H1 (cell line): ENCODE measurements around the gene CREG2. TPM values are rescaled to one million over a fixed set of nuclear protein-coding genes. Genes with fewer than 3 reads are reported as not detected.

Experiments
- CTCF ChIA-PET: fragments of 300-600 bp; sonication (Branson Sonifier 250); formaldehyde crosslinking; loops from one replicate; lab custom pipeline; 2021; ENCODE audit not compliant: partially characterized antibody; lab: Charles Lee
- POLR2A ChIA-PET: fragments of 300-600 bp; sonication (Branson Sonifier 250); formaldehyde crosslinking; loops from one replicate; lab custom pipeline; 2021; ENCODE audit warnings: inconsistent platforms; ENCODE audit not compliant: partially characterized antibody; lab: Charles Lee
- DNase-seq, 2 experiments: peaks; one replicate each; pipeline versions ENCODE4 v3.0.0 to v3.0.0-alpha.2; 2010 to 2022; ENCODE audit warnings: low spot score in 2 of 2, low read depth in 1 of 2, mixed read lengths in 1 of 2
- FAIRE-seq: peaks from 2 replicates; lab custom pipeline; 2011; peaks lifted over from hg19 to GRCh38; lab: Jason Lieb, UNC
- H2AFZ ChIP-seq: 2 replicates; pipeline ENCODE4 v1.8.1; 2012; ENCODE audit warnings: low read length, inconsistent platforms
- H2AK5ac ChIP-seq: 2 replicates; pipeline ENCODE4 v1.6.1; 2013; ENCODE audit warnings: low read depth, low read length
- H2BK120ac ChIP-seq: replicated peaks from 2 replicates; pipeline ENCODE3; 2013; ENCODE audit warnings: low read depth, low read length, inconsistent platforms
- H2BK12ac ChIP-seq: 2 replicates; pipeline ENCODE4 v1.6.1; 2013; ENCODE audit warnings: low read depth, low read length
- H2BK15ac ChIP-seq: 2 replicates; pipeline ENCODE4 v1.6.1; 2013; ENCODE audit warnings: low read length
- H2BK20ac ChIP-seq: 2 replicates; pipeline ENCODE4 v1.6.1; 2013; ENCODE audit warnings: low read length
- H2BK5ac ChIP-seq: 2 replicates; pipeline ENCODE4 v1.6.1; 2013; ENCODE audit warnings: low read depth, low read length
- H3K14ac ChIP-seq: 2 replicates; pipeline ENCODE4 v1.6.1; 2013; ENCODE audit warnings: inconsistent platforms; ENCODE audit not compliant: insufficient read length
- H3K18ac ChIP-seq: 2 replicates; pipeline ENCODE4 v1.6.1; 2013; ENCODE audit warnings: low read length; ENCODE audit errors: extremely low read depth
- H3K23ac ChIP-seq: 2 replicates; pipeline ENCODE4 v1.6.1; 2013; ENCODE audit warnings: inconsistent platforms; ENCODE audit not compliant: insufficient read length
- H3K23me2 ChIP-seq: 2 replicates; pipeline ENCODE4 v1.6.1; 2013; ENCODE audit warnings: low read depth, low read length
- H3K27ac ChIP-seq: 2 replicates; pipeline ENCODE4 v1.6.1; 2011; ENCODE audit warnings: low read depth, low read length, inconsistent platforms
- H3K27me3 ChIP-seq, 4 experiments: replicated peaks in 1 of 4; 1 replicate in 1 of 4; 2 replicates in 3 of 4; pipeline versions ENCODE4 v1.6.1 to v1.8.1; 2011 to 2013; ENCODE audit warnings: low read length in 3 of 4, mild to moderate bottlenecking in 3 of 4, inconsistent platforms in 2 of 4, mixed read lengths in 2 of 4, moderate library complexity in 1 of 4; ENCODE audit not compliant: control insufficient read depth in 3 of 4, insufficient read depth in 3 of 4; ENCODE audit errors: extremely low read depth in 1 of 4
- H3K36me3 ChIP-seq, 4 experiments: 2 replicates each; pipeline versions ENCODE4 v1.6.1 to v1.8.1; 2011 to 2013; ENCODE audit warnings: mild to moderate bottlenecking in 4 of 4, low read length in 3 of 4, moderate library complexity in 2 of 4, control low read depth in 1 of 4, inconsistent platforms in 1 of 4; ENCODE audit not compliant: insufficient read depth in 4 of 4, control insufficient read depth in 2 of 4
- H3K4ac ChIP-seq: replicated peaks from 2 replicates; pipeline ENCODE3; 2013; ENCODE audit warnings: low read length, low read depth, mixed read lengths, inconsistent platforms; ENCODE audit not compliant: insufficient read length
- H3K4me1 ChIP-seq, 4 experiments: replicated peaks in 1 of 4; 1 replicate in 1 of 4; 2 replicates in 3 of 4; pipeline versions ENCODE4 v1.6.1 to v1.8.1; 2011 to 2013; ENCODE audit warnings: low read length in 3 of 4, inconsistent platforms in 2 of 4, mixed read lengths in 1 of 4; ENCODE audit not compliant: insufficient read depth in 4 of 4, control insufficient read depth in 3 of 4
- H3K4me2 ChIP-seq, 2 experiments: 2 replicates each; pipeline versions ENCODE4 v1.6.1 to v1.8.1; 2011 to 2013; ENCODE audit warnings: low read depth in 2 of 2, low read length in 2 of 2, control low read depth in 1 of 2, inconsistent platforms in 1 of 2, mild to moderate bottlenecking in 1 of 2; ENCODE audit not compliant: insufficient read depth in 1 of 2
- H3K4me3 ChIP-seq, 4 experiments: fragments of 200-600, 300-600 bp in 1 of 4; sonication (generic), shearing (Covaris generic), sonication (Bioruptor Twin) in 1 of 4; 2 replicates each; pipeline versions ENCODE4 v1.5.1 to v1.8.1; 2011 to 2016; ENCODE audit warnings: low read length in 4 of 4, low read depth in 3 of 4, control low read depth in 2 of 4, inconsistent platforms in 2 of 4, mild to moderate bottlenecking in 2 of 4, mixed read lengths in 1 of 4, moderate library complexity in 1 of 4; ENCODE audit not compliant: insufficient read depth in 2 of 4; ENCODE audit errors: extremely low read depth in 1 of 4
- H3K56ac ChIP-seq: replicated peaks from 2 replicates; pipeline ENCODE3; 2013; ENCODE audit warnings: low read depth, mild to moderate bottlenecking, mixed read lengths, low read length, inconsistent platforms; ENCODE audit not compliant: insufficient read length
- H3K79me1 ChIP-seq: 2 replicates; pipeline ENCODE4 v1.6.1; 2013; ENCODE audit warnings: low read depth, low read length, control low read depth
- H3K79me2 ChIP-seq, 2 experiments: 2 replicates each; pipeline versions ENCODE4 v1.6.1 to v1.8.1; 2012 to 2013; ENCODE audit warnings: low read length in 2 of 2, mild to moderate bottlenecking in 2 of 2, inconsistent platforms in 1 of 2; ENCODE audit not compliant: insufficient read depth in 2 of 2, control insufficient read depth in 1 of 2
- H3K9ac ChIP-seq, 4 experiments: replicated peaks in 1 of 4; 1 replicate in 1 of 4; 2 replicates in 3 of 4; pipeline versions ENCODE4 v1.6.1 to v1.8.1; 2011 to 2013; ENCODE audit warnings: low read depth in 3 of 4, low read length in 3 of 4, control low read depth in 2 of 4, mild to moderate bottlenecking in 2 of 4, moderate library complexity in 2 of 4, inconsistent platforms in 1 of 4; ENCODE audit errors: extremely low read depth in 1 of 4
- H3K9me3 ChIP-seq, 2 experiments: 2 replicates each; pipeline versions ENCODE4 v1.6.1 to v1.8.1; 2012 to 2013; ENCODE audit warnings: mild to moderate bottlenecking in 2 of 2, moderate library complexity in 2 of 2, control low read depth in 1 of 2, inconsistent platforms in 1 of 2, low read depth in 1 of 2, low read length in 1 of 2, mixed read lengths in 1 of 2; ENCODE audit not compliant: insufficient read depth in 2 of 2
- H4K20me1 ChIP-seq, 2 experiments: replicated peaks in 1 of 2; 2 replicates each; pipeline versions ENCODE3 to v1.8.1; 2011 to 2013; ENCODE audit warnings: inconsistent platforms in 2 of 2, low read length in 2 of 2, mild to moderate bottlenecking in 1 of 2; ENCODE audit not compliant: insufficient read depth in 2 of 2, control insufficient read depth in 1 of 2
- H4K5ac ChIP-seq: 2 replicates; pipeline ENCODE4 v1.6.1; 2013; ENCODE audit warnings: low read length, low read depth, mixed read lengths, inconsistent platforms; ENCODE audit not compliant: insufficient read length
- H4K8ac ChIP-seq: 2 replicates; pipeline ENCODE4 v1.8.0; 2013; ENCODE audit warnings: mild to moderate bottlenecking, moderate library complexity, low read length, inconsistent platforms; ENCODE audit not compliant: insufficient read depth; ENCODE audit errors: extremely low read depth
- H4K91ac ChIP-seq: replicated peaks from 2 replicates; pipeline ENCODE3; 2013; ENCODE audit warnings: low read length, mixed read lengths, inconsistent platforms; ENCODE audit not compliant: insufficient read length
- CBX5 ChIP-seq: fragments of 300-800, 300-1000 bp; sonication (generic); IDR thresholded peaks from 2 replicates; pipeline ENCODE4 v1.7.1; 2016; ENCODE audit warnings: antibody characterized with exemption, low read length, low read depth
- CEBPB ChIP-seq: IDR thresholded peaks from 2 replicates; pipeline ENCODE4 v1.6.1; 2012; ENCODE audit warnings: low read depth, low read length
- EP300 ChIP-seq, 2 experiments: IDR thresholded peaks; 1 replicate in 1 of 2; 2 replicates in 1 of 2; pipeline ENCODE4 v1.6.1; 2011 to 2012; ENCODE audit warnings: low read depth in 2 of 2, low read length in 2 of 2, mild to moderate bottlenecking in 2 of 2, borderline replicate concordance in 1 of 2, inconsistent platforms in 1 of 2, moderate library complexity in 1 of 2
- HDAC6 ChIP-seq: IDR thresholded peaks from one replicate; pipeline ENCODE4 v1.7.1; 2012; ENCODE audit warnings: low read depth, mild to moderate bottlenecking, inconsistent platforms, low read length, moderate library complexity
- MAFK ChIP-seq: IDR thresholded peaks from 2 replicates; pipeline ENCODE4 v1.6.1; 2012; ENCODE audit warnings: low read depth, mild to moderate bottlenecking, improper control_type of control experiment, low read length
- NRF1 ChIP-seq: IDR thresholded peaks from 2 replicates; pipeline ENCODE4 v1.6.1; 2011; ENCODE audit warnings: mild to moderate bottlenecking, low read depth, low read length, improper control_type of control experiment
- PHF8 ChIP-seq: fragments of 200-600 bp; sonication (generic); conservative IDR thresholded peaks from 2 replicates; pipeline ENCODE4 v1.7.1; 2012; ENCODE audit warnings: low read depth, mild to moderate bottlenecking, inconsistent platforms, low read length, moderate library complexity
- POLR2AphosphoS5 ChIP-seq: IDR thresholded peaks from 2 replicates; pipeline ENCODE4 v1.6.1; 2011; ENCODE audit warnings: low read depth, low read length
- SIX5 ChIP-seq: IDR thresholded peaks from 2 replicates; pipeline ENCODE4 v1.6.1; 2011; ENCODE audit warnings: mild to moderate bottlenecking, low read depth, low read length
- SP1 ChIP-seq: IDR thresholded peaks from 2 replicates; pipeline ENCODE4 v1.6.1; 2011; ENCODE audit warnings: low read depth, low read length
- TAF7 ChIP-seq: optimal IDR thresholded peaks from 2 replicates; pipeline ENCODE3; 2011; ENCODE audit warnings: low read depth, mild to moderate bottlenecking, inconsistent platforms, low read length, moderate library complexity, borderline replicate concordance
- USF2 ChIP-seq: IDR thresholded peaks from 2 replicates; pipeline ENCODE4 v1.6.1; 2011; ENCODE audit warnings: low read length, improper control_type of control experiment
- YY1 ChIP-seq: IDR thresholded peaks from 2 replicates; pipeline ENCODE4 v1.6.1; 2011; ENCODE audit warnings: low read depth, mild to moderate bottlenecking, low read length
- WGBS, 2 experiments: shearing (Covaris generic) in 1 of 2; methylation state at CpG; one replicate each; pipeline versions ENCODE4 v1.1.6 to v1.1.7; 2013 to 2015; ENCODE audit warnings: low lambda C conversion rate in 2 of 2, mixed read lengths in 2 of 2, inconsistent platforms in 1 of 2, low coverage in 1 of 2, missing lambda C conversion rate in 1 of 2; ENCODE audit not compliant: insufficient replicate concordance in 2 of 2, insufficient coverage in 1 of 2, insufficient read length in 1 of 2; ENCODE audit errors: extremely low coverage in 1 of 2, missing lambda C conversion rate in 1 of 2; 5-methylcytosine and 5-hydroxymethylcytosine counted together
- polyA plus RNA-seq, 7 experiments: library from polyadenylated mRNA; depleted of rRNA in 3 of 7; stranded (reverse) in 5 of 7; unstranded in 2 of 7; fragments of >200 nt in 5 of 7; fragments of 200-250 nt in 2 of 7; gene quantifications; 1 replicate in 5 of 7; 2 replicates in 1 of 7; 4 replicates in 1 of 7; pipeline versions ENCODE4 v1.2.1 to v1.2.3, GENCODE V29; 2011 to 2013; ENCODE audit warnings: missing spikeins in 2 of 7, mixed read lengths in 2 of 7
- total RNA-seq: library from RNA; stranded (reverse); fragmentation: NEBNext Ultra II Directional; extraction: Animal tissue kit (Norgen Biotek cat#: 25700); gene quantifications from 2 replicates; pipeline ENCODE4 v1.2.1, GENCODE V29; 2021

The CREG2 gene
- total and polyA plus RNA-seq, 2 of the 8 experiments (the other 6 are each of a cell fraction or from before 2014, with no cell fraction given) = 2.0 to 2.2 TPM

GRCh38 chr2:101346909-101347308, 40.4 kb downstream of the CREG2 start:
- H3K14ac ChIP-seq = no peak overlapping the region
- TF ChIP-seq CBX5 (no peak), POLR2AphosphoS5 (no peak), CEBPB (no peak), USF2 (no peak), SIX5 (no peak), SP1 (no peak), PHF8 (no peak), EP300 (IDR thresholded peaks at IDR 0.05; ENCODE audit: borderline replicate concordance in 1 of 2, low read depth in 2 of 2, low read length in 2 of 2) (no peak), YY1 (no peak), NRF1 (no peak), MAFK (no peak), HDAC6 (no peak), TAF7 (no peak)
- TF ChIP-seq, all 59 proteins: peak for 0

More at GRCh38 chr2:101346909-101347308, 40.4 kb downstream of the CREG2 start:
- no peak overlapping the region for H2AFZ ChIP-seq
- no peak overlapping the region for H2BK20ac ChIP-seq
- no peak overlapping the region for H2BK12ac ChIP-seq
- H3K4me3 ChIP-seq = no peak overlapping the region
- H4K8ac ChIP-seq = no peak overlapping the region
- no peak overlapping the region for H3K23ac ChIP-seq
- ChIA-PET POLR2A (no interaction called here), CTCF (interaction anchor here (1.0 to 2.1 kb wide), 4 partner anchors 8 to 72 kb away, joined by 3 to 9 read pairs (median 5); partner anchors contain the start of gene CREG2)
- no peaks in the 10 kb centered on the region for H3K9me3 ChIP-seq
- H4K5ac ChIP-seq = no peak overlapping the region
- H3K56ac ChIP-seq = no peak overlapping the region
- H3K36me3 ChIP-seq = no peaks in the 10 kb centered on the region
- no peaks in the 10 kb centered on the region for H3K79me2 ChIP-seq
- FAIRE-seq (no peak), DNase-seq (no peak)
- no peaks in the 10 kb centered on the region for H3K27me3 ChIP-seq
- no peaks in the 10 kb centered on the region for H4K20me1 ChIP-seq
- H2AK5ac ChIP-seq = no peak overlapping the region
- no peak overlapping the region for H3K4me2 ChIP-seq
- 96% methylated on average over 3 of the region's 3 CpGs; no CpG with 5 or more reads in 1 of the 2 experiments for WGBS, 2 experiments
- H3K27ac ChIP-seq = no peak overlapping the region
- H4K91ac ChIP-seq = no peak overlapping the region
- H3K23me2 ChIP-seq = no peaks in the 10 kb centered on the region
- H2BK120ac ChIP-seq = no peak overlapping the region
- H3K18ac ChIP-seq = no peak overlapping the region
- no peak overlapping the region for H3K9ac ChIP-seq
- no peaks in the 10 kb centered on the region for H3K79me1 ChIP-seq
- no peak overlapping the region for H2BK15ac ChIP-seq
- H3K4ac ChIP-seq = no peak overlapping the region
- no peak overlapping the region for H2BK5ac ChIP-seq
- peaks cover 0 to 7% (median under 1%) of the 10 kb centered on the region in 4 experiments; a peak in 2 of 7 replicates for H3K4me1 ChIP-seq
